D721Med (cell line): ENCODE data around the gene PRDX2.
A peak's percentile ranks its signal among the peaks of the same experiment; 100 is the strongest.

Experiments
- DNase-seq: peaks from one replicate; pipeline ENCODE4 v3.0.0; 2011; ENCODE audit warnings: low spot score; ENCODE audit not compliant: insufficient read length
- FAIRE-seq: peaks from 2 replicates; lab custom pipeline; 2011; peaks lifted over from hg19 to GRCh38; lab: Jason Lieb, UNC
- CTCF ChIP-seq: IDR thresholded peaks from 2 replicates; pipeline ENCODE4 v1.5.1; 2012; ENCODE audit warnings: mild to moderate bottlenecking, control low read depth; ENCODE audit not compliant: insufficient read depth; ENCODE audit errors: missing control alignments

Gene PRDX2

GRCh38 chr19:12793290-12794195 is 8.1 kb downstream of the PRDX2 start:
- FAIRE-seq (no peak), DNase-seq (peak; percentile 98)
- no peak for TF ChIP-seq CTCF

GRCh38 chr19:12792853-12793289 is 8.7 kb downstream of the PRDX2 start:
- TF ChIP-seq CTCF, result no peak
- no peak for DNase-seq
- FAIRE-seq, result no peak

GRCh38 chr19:12792051-12792852 is 9.3 kb downstream of the PRDX2 start:
- no peak for DNase-seq
- no peak for TF ChIP-seq CTCF
- no peak for FAIRE-seq

- TF ChIP-seq CTCF, result no peak
- FAIRE-seq, result no peak
- DNase-seq, result peak; percentile 76
Measured at GRCh38 chr19:12791345-12792050, 10.1 kb downstream of the PRDX2 start, which contains the start of gene JUNB. TSS of gene JUNB (plus strand) at chr19:12791486. CDS start at chr19:12791772, 286 bp downstream.

- TF ChIP-seq CTCF, result no peak
- DNase-seq (no peak), FAIRE-seq (no peak)
Measured at GRCh38 chr19:12790628-12791344, 10.8 kb downstream of the PRDX2 start.

- FAIRE-seq (no peak), DNase-seq (peak; percentile 88)
- no peak for TF ChIP-seq CTCF
Measured at GRCh38 chr19:12789904-12790619, 11.5 kb downstream of the PRDX2 start.
